ENCODE data around the gene CT45A2. TPM values are rescaled to one million over a fixed set of nuclear protein-coding genes. Genes with fewer than 3 reads are reported as not detected.
"Not testable (repeated sequence)": the region's sequence is repeated elsewhere in the genome, so short reads cannot be mapped to it uniquely, and the experiment has no call there.

CT45A2 gene
- not detected for polyA plus RNA-seq

GRCh38 chrX:135819912-135820311 lies at the start of gene CT45A2:
Gene CT45A2, minus strand, starts transcription at chrX:135820012. Its CDS starts 3,747 bp downstream, at chrX:135816265.
- H3K27me3 Mint-ChIP-seq, H3K4me3 Mint-ChIP-seq, H3K9me3 Mint-ChIP-seq, H3K36me3 Mint-ChIP-seq, H3K4me1 Mint-ChIP-seq, H3K27ac Mint-ChIP-seq: not testable (repeated sequence)

GRCh38 chrX:135854438-135854837 lies 34.6 kb upstream of the CT45A2 start, which contains the start of gene CT45A8:
Gene CT45A8, minus strand, starts transcription at chrX:135854538. Its CDS starts 3,755 bp downstream, at chrX:135850783.
- not testable (repeated sequence) for H3K27me3 Mint-ChIP-seq, H3K36me3 Mint-ChIP-seq, H3K9me3 Mint-ChIP-seq

GRCh38 chrX:135837180-135837579 lies 17.4 kb upstream of the CT45A2 start, which contains the start of gene CT45A7:
Gene CT45A7, minus strand, starts transcription at chrX:135837280. Its CDS starts 3,747 bp downstream, at chrX:135833533.
- H3K27me3 Mint-ChIP-seq, H3K36me3 Mint-ChIP-seq, H3K4me1 Mint-ChIP-seq, H3K27ac Mint-ChIP-seq, H3K4me3 Mint-ChIP-seq, H3K9me3 Mint-ChIP-seq: not testable (repeated sequence)

More at GRCh38 chrX:135854438-135854837, 34.6 kb upstream of the CT45A2 start, which contains the start of gene CT45A8:
- H3K4me3 Mint-ChIP-seq, H3K27ac Mint-ChIP-seq, H3K4me1 Mint-ChIP-seq: not testable (repeated sequence)

- not testable (repeated sequence) for H3K36me3 Mint-ChIP-seq
These were observed 17.1 kb downstream of the CT45A2 start, which contains the start of gene CT45A6 for GRCh38 chrX:135802687-135803086. Gene CT45A6, minus strand, starts transcription at chrX:135802787. Its CDS starts 3,794 bp downstream, at chrX:135798993.

GRCh38 chrX:135785403-135785802 lies 34.4 kb downstream of the CT45A2 start, which contains the start of gene CT45A5:
Gene CT45A5, minus strand, starts transcription at chrX:135785503. Its CDS starts 3,774 bp downstream, at chrX:135781729.
- not testable (repeated sequence) for H3K9me3 Mint-ChIP-seq, H3K4me1 Mint-ChIP-seq, H3K36me3 Mint-ChIP-seq, H3K4me3 Mint-ChIP-seq, H3K27me3 Mint-ChIP-seq, H3K27ac Mint-ChIP-seq

More at GRCh38 chrX:135802687-135803086, 17.1 kb downstream of the CT45A2 start, which contains the start of gene CT45A6:
- not testable (repeated sequence) for H3K27me3 Mint-ChIP-seq, H3K27ac Mint-ChIP-seq, H3K9me3 Mint-ChIP-seq, H3K4me1 Mint-ChIP-seq, H3K4me3 Mint-ChIP-seq

- H3K27me3 Mint-ChIP-seq, H3K36me3 Mint-ChIP-seq, H3K9me3 Mint-ChIP-seq, H3K4me1 Mint-ChIP-seq, H3K4me3 Mint-ChIP-seq, H3K27ac Mint-ChIP-seq: not testable (repeated sequence)
These were observed 51.7 kb downstream of the CT45A2 start, which contains the start of gene CT45A3 for GRCh38 chrX:135768091-135768490. Gene CT45A3, minus strand, starts transcription at chrX:135768191. Its CDS starts 3,747 bp downstream, at chrX:135764444.

Other genes starting within 250 kb of the CT45A2 start
- gene CT45A1, start 106.4 kb downstream of the CT45A2 start, polyA plus RNA-seq = not detected
- gene CT45A3, start 51.8 kb downstream of the CT45A2 start, polyA plus RNA-seq = not detected
- not detected for gene CT45A5, start 34.5 kb downstream of the CT45A2 start, polyA plus RNA-seq
- not detected for gene CT45A6, start 17.2 kb downstream of the CT45A2 start, polyA plus RNA-seq
- gene CT45A7, start 17.3 kb upstream of the CT45A2 start, polyA plus RNA-seq = not detected
- not detected for gene CT45A8, start 34.5 kb upstream of the CT45A2 start, polyA plus RNA-seq
- gene CT45A9, start 51.8 kb upstream of the CT45A2 start, polyA plus RNA-seq = not detected
- gene CT45A10, start 73.4 kb upstream of the CT45A2 start, polyA plus RNA-seq = not detected
- not detected for gene SAGE1, start 73.7 kb upstream of the CT45A2 start, polyA plus RNA-seq
- gene MMGT1, start 154.0 kb upstream of the CT45A2 start, polyA plus RNA-seq = 6.1 TPM
- 9.4 TPM for gene SLC9A6, start 165.4 kb upstream of the CT45A2 start, polyA plus RNA-seq